Raji (cell line): ENCODE results near the gene FAM89A.

Source experiments
- POLR2A ChIP-seq: IDR thresholded peaks from 2 replicates; pipeline ENCODE4 v1.6.1; 2011; ENCODE audit warnings: low read depth, low read length, control low read depth; ENCODE audit not compliant: insufficient read depth

The FAM89A gene

DNA sequence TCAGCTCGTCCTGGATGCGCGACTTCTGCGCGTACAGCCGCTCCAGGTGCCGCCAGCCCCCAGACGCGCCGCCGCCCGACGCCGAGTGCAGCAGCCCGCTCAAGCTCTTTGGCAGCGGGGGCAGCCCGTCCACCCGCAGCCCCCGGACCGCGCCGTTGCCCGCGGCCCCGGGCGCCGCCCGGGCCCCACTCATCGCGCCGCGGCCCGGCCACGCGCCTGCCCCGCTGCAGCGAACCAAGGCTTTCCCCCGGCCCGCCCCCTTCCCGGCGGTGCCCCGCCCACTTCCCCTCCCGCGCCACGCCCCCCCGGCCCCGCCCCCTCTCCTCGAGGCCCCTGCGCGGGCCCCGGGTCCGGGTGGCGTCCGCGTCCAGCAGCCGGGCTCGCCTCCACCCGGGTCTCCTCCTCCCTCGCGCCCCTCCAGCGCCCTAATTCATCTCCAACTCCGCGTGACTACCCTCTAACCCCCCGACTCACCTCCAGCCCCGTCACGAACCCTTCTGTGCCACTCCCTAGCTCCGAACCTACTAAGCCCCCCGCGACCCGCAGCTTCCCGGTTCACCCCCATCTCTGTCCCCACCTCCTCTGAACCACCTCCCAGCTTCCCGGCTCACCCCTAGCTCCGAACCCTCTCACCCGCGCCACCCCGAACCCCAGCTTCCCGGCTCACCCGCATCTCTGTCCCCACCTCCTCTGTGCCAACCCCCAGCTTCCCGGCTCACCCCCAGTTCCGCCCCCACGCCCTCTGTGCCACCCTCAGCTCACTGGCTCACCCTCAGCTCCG is at the start of gene FAM89A:
Gene FAM89A (minus strand): TSS at position 236 of the 781 bp plus-strand sequence. CDS start 43 bp downstream, at position 193.
- peak; percentile 38; the same call in 1 of the 2 replicates for TF ChIP-seq POLR2A

DNA sequence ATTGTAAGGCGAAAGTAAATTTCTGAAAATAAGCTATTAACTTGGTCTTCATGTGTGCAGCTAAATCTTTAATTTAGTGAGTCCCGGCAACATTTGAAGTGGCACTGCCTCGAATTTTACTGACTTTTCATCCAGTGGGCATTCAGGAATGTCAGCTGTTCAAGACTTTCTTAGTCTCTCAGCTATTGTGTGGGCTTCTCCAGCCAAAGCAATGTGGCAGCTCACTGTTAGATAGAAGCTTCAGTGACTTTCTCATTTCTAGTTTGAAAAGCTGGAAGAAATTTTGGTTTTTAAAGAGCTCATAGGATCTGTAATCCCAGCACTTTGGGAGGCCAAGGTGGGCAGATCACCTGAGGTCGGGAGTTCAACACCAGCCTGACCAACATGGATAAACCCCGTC is 44.3 kb upstream of the FAM89A start:
- TF ChIP-seq POLR2A, result no peak

DNA sequence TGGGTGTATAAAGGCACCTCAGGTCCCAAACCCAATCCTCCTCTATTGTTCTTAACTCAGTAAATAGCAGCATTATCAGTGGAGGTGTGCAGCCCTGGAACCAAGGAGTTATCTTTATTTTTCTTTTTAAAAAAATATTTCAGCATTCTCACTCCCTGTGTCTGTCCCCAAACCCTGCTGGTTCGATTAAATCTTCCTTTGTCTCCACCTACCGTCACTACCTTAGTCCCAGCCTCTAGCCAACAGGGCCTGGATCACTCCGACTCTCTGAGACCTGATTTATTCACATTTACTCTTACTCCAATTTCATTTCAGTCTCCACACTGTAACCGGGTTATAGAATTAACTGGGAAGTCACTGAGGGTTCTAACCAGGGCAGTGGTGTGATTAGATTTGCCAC is 39.1 kb upstream of the FAM89A start:
- no peak for TF ChIP-seq POLR2A

DNA sequence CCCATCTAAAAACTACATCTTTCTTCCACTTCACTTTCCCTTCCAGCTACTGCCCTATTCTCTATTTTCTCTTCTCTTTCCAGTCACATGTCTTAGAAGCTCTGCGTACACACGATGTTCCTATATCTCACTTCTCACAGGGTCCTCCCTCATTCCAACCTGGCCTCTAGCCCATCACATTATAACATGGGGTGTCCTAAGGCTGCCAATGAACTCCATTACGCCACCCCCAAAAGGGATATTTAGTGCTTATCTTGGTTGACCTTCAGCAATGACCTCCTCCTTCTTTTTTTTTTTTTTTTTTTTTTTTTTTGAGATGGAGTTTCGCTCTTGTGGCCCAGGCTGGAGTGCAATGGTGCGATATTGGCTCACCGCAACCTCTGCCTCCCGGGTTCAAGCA is 38.2 kb upstream of the FAM89A start:
- TF ChIP-seq POLR2A, result no peak

DNA sequence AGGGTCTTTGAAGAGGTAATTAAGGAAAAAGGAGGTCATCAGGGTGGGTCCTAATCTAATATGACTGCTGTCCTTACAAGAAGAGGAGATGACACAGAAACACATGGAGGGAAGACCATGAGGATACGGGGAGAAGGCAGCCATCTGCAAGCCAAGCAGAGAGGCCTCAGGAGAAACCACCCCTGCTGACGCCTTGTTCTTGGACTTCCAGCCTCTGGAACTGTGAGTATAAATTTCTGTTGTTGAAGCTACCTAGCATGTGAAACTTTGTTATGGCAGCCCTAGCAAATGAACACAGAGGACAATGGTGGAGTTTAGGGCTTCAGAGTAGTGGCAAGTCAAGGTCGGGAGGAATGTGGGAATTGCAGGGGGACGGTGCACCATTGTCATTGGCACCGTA is 36.7 kb upstream of the FAM89A start:
- no peak for TF ChIP-seq POLR2A

DNA sequence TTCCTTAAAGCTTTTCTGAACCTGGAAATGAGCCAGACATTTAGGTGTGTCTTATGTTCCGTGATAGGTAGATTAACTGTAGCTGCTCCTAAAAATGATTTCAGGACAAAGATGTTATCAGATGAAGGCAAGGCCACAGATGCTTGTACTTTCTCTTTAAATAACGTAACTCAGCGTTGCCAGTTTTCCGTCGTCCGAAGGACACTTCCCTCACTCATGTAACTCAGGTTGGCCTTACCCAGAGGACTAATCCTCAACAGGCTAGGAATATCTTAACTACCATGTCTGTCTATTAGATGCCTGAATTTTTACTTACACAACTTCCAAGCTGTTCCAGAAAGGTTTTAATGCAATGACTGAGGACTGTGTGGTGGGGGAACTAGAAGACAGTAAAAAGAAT is 35.4 kb upstream of the FAM89A start:
- TF ChIP-seq POLR2A, result no peak

DNA sequence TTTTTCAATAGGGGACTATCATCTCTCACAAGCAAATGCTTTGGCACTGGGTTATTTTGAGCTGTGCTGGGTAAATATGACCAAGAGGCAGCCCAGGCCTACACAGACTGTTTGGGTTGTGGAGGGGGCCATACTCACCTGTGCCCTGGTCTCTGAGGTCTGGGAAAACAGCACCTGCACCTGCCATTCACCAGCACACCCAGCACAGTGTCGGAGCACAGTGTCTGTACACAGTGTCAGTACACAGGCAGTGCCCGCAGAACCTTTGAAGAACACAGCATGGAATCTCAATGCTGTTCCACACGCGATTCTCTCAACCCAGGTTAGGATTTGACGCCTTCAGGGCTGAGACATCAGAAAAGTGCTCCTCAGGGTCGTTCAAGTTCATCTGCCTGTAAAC is 35.0 kb upstream of the FAM89A start:
- TF ChIP-seq POLR2A, result no peak

DNA sequence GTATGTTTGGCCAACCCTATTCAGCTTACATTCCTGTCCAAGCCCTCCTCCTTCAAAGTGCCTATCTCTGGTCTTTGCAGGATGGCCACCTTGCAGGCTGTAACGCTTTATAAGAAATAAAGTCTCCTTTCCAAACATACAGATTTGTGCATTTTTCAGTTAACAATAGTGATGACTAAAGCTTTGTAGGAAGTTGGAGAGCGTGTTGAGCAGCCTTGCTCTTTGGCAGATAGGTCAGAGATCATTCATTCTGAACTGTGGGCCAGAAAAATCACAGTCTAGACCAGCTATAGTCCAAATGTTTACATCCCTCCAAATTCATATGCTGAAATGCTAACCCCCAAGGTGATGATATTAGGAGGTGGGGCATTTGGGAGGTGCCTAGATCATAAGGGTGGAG is 34.0 kb upstream of the FAM89A start:
- no peak for TF ChIP-seq POLR2A

DNA sequence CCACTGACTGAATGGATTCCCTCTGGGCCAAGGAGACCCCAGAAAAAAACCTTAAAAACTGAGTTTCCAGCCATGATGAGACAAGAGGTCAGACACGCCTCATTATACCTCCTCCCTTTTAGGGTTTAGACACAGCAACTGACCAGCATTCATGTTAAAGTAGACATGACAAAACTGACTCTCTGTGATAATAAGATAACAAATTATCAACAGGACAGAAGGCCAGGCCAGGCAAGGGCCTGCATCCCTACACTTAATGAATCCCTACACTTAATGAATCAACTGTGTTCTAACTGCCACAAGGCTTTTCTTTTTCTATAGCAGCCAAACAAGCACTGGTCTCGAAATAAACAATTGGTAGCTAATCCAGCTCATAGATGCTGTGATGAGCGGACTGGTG is 33.3 kb upstream of the FAM89A start:
- TF ChIP-seq POLR2A, result no peak

DNA sequence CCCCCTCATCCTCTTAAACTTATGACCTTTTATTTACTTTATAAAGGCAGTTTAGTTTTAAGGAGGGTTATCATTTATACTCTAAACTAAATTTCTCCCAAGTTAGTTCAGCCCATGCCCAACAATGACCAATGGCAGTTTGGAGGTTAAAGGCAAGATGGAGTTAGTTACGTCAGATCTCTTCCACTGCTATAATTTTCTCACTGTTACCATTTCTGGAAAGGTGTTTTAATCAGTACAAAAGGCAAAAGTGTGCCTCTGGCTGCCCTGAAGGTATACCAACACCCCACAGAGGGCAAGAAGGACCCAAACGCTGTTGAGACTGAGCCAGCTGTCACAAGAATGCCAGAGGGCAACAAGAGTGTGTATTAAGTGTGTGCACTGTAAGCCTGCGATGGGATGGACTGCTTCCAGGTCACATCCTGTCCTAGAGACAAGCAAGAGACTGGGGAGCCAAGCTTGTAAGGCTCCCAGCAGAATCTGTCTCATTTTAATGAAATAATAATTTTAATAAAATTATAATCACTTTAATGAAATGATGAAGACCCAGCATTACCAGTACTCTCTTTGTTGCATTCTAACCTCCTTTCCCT is 32.5 kb upstream of the FAM89A start:
- no peak for TF ChIP-seq POLR2A

DNA sequence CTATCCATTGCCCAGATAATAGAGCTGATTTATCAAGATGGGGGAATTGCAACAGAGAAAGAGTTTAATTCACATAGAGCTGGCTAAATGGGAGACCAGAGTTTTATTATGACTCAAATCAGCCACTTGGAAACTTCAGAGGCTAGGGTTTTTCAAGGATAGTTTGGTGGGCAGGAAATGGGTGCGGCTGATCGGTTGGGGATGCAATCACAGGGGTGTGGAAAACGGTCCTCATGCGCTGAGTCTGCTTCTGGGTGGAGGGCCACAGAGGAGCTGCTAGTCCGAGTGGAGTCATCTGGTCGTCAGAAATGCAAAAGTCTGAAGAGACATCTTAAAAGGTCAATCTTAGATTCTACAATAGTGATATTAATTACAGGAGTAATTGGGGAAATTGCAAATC is 32.0 kb upstream of the FAM89A start:
- TF ChIP-seq POLR2A, result no peak

DNA sequence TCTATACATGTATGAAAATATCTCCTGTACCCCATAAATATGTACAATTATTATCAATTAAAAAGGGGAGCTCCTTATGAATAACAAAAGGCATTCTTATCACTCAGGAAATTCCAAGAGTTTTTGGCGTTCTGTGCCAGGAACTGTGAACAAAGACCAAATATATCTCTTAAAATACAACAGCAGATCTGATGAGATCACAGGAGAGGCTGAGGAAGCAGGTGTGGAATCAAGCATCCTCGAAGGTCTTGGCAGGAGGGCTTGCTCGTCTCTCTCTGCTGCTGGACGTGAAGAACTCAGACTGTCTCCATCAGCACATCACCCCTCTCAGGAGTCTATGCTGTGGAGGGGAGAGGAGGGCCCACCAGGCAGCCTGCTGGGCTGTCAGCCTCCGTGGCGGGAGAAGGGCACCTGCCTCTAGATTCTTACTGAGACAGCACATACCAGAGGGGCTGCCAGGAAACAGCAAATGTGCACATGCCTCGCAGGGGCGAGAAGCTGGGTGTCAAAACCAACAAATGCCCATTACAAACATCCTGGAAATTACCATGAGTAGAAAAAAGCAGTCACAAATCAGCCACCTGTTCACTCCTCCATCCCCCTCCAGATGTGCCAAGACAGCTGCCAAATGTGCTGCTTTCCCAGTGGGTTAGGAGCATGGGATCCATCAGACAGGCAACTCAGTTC is 30.8 kb upstream of the FAM89A start:
- TF ChIP-seq POLR2A, result no peak

DNA sequence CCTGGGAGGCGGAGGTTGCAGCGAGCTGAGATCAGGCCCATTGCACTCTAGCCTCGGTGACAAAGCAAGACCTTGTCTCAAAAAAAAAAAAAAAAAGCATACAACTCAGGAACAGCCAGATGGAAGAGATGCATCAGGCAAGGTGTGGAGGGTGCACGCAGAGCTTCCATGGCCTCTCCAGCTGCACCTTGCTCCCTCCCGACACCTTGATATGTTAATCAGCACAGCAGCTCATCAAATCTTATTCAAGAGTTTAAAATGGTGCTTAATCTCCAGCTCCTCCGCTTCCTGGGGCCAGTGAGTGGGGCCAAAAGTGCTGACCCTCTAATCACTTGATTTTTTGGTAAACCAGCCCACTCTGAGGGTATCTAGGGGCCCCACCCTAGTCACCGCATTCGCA is 29.3 kb upstream of the FAM89A start:
- no peak for TF ChIP-seq POLR2A

DNA sequence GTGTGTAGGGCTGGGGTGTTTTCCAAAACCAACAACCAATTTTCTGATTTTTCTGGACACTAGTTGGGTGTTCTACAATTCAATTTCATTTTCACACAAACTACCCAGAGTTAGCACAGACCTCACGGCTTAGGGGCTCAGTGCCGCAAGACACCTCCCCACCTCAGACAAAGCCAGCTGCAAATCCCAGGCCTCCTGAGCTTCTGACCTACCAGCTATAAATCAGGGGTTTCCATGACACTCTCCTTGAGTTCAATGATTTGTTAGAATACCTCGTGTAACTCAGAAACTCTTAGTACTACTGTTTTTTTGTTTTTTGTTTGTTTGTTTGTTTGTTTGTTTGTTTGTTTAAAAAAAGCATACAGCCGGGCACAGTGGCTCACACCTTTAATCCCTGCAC is 28.7 kb upstream of the FAM89A start:
- TF ChIP-seq POLR2A, result no peak

DNA sequence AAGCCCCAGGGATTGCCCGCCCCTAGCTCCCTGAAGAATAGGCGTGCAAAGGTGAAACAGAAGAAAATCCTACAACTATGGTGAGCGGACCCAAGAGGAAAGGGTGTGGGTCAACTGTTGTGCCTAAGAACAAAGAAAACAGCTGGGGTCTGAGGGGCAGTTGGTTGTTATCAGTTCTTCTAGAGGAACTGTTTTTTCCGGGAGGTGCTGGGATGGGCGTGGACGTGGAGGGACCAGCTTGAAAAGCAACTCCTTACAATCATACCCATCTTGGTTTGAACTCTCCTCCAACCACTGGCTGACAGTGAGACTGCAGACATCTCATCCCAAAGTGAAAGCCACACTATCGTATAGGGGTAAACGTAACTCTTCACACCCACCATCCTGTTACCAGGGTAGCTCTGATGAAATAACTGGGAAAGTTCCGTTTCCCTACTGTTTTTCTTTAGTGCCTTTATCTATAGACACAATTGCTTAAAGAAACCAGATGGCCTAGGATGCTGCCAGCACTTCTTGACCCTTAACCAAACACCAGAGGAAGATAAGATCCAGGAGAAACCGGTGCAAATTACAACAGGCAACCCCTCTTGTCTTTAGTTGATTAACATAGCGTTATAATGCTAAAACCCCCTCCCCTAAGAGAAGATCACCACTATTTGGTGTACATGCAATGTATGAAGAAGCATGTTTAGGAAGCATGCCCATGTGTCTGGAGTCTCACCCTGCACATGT is 25.6 kb upstream of the FAM89A start:
- no peak for TF ChIP-seq POLR2A
